Measurements from ENCODE around the gene GRIK2.

- TF ChIP-seq POLR2A (IDR thresholded peaks at IDR 0.05) (no peak), CTCF (IDR thresholded peaks at IDR 0.05) (no peak)
These were observed 385.7 kb downstream of the GRIK2 start for GRCh38 chr6:101779051-101779844.

Measured in tibial nerve (tissue), 3 donors.